A673 (cell line): ENCODE measurements around the gene SHROOM2.

Experiments
- EZH2 ChIP-seq: fragments of 200-600 bp; sonication (generic); IDR thresholded peaks from 2 replicates; pipeline ENCODE4 v1.6.1; 2017; ENCODE audit warnings: borderline replicate concordance, low read depth, mild to moderate bottlenecking, mixed read lengths, antibody characterized with exemption, low read length; ENCODE audit not compliant: poor library complexity, severe bottlenecking
- TF ChIP-seq, protein P1 (sequence below): fragments of 300-800, 200-600 bp; sonication (generic); conservative IDR thresholded peaks from 2 replicates; pipeline ENCODE4 v1.5.1; 2017; ENCODE audit warnings: low read depth, mild to moderate bottlenecking, antibody characterized with exemption, low read length, moderate library complexity, mixed read lengths

- TF ChIP-seq, protein P1, sequence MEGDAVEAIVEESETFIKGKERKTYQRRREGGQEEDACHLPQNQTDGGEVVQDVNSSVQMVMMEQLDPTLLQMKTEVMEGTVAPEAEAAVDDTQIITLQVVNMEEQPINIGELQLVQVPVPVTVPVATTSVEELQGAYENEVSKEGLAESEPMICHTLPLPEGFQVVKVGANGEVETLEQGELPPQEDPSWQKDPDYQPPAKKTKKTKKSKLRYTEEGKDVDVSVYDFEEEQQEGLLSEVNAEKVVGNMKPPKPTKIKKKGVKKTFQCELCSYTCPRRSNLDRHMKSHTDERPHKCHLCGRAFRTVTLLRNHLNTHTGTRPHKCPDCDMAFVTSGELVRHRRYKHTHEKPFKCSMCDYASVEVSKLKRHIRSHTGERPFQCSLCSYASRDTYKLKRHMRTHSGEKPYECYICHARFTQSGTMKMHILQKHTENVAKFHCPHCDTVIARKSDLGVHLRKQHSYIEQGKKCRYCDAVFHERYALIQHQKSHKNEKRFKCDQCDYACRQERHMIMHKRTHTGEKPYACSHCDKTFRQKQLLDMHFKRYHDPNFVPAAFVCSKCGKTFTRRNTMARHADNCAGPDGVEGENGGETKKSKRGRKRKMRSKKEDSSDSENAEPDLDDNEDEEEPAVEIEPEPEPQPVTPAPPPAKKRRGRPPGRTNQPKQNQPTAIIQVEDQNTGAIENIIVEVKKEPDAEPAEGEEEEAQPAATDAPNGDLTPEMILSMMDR: no peak
- TF ChIP-seq EZH2: no peak
Observed at GRCh38 chrX:9825129-9825790, 39.0 kb downstream of the SHROOM2 start.
